ENCODE results near the gene PNMA8A. TPM values are rescaled to one million over a fixed set of nuclear protein-coding genes. Genes with fewer than 3 reads are reported as not detected.

Gene PNMA8A
- total and polyA plus RNA-seq, 2 of the 13 experiments (the other 11 are each of a cell fraction or from before 2014, with no cell fraction given): 0.13 to 0.51 TPM

- TF ChIP-seq, protein P1, sequence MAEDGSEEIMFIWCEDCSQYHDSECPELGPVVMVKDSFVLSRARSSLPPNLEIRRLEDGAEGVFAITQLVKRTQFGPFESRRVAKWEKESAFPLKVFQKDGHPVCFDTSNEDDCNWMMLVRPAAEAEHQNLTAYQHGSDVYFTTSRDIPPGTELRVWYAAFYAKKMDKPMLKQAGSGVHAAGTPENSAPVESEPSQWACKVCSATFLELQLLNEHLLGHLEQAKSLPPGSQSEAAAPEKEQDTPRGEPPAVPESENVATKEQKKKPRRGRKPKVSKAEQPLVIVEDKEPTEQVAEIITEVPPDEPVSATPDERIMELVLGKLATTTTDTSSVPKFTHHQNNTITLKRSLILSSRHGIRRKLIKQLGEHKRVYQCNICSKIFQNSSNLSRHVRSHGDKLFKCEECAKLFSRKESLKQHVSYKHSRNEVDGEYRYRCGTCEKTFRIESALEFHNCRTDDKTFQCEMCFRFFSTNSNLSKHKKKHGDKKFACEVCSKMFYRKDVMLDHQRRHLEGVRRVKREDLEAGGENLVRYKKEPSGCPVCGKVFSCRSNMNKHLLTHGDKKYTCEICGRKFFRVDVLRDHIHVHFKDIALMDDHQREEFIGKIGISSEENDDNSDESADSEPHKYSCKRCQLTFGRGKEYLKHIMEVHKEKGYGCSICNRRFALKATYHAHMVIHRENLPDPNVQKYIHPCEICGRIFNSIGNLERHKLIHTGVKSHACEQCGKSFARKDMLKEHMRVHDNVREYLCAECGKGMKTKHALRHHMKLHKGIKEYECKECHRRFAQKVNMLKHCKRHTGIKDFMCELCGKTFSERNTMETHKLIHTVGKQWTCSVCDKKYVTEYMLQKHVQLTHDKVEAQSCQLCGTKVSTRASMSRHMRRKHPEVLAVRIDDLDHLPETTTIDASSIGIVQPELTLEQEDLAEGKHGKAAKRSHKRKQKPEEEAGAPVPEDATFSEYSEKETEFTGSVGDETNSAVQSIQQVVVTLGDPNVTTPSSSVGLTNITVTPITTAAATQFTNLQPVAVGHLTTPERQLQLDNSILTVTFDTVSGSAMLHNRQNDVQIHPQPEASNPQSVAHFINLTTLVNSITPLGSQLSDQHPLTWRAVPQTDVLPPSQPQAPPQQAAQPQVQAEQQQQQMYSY (CRISPR knock-in tag; IDR thresholded peaks at IDR 0.05): no peak
- TF ChIP-seq ZMAT3 (CRISPR knock-in tag; conservative IDR thresholded peaks at IDR 0.05): no peak
- TF ChIP-seq MAFF (IDR thresholded peaks at IDR 0.05; ENCODE audit: low read depth, low read length): no peak
Observed at GRCh38 chr19:46428239-46429135, 42.9 kb downstream of the PNMA8A start, which contains the start of gene PNMA8C (continued).

DNA sequence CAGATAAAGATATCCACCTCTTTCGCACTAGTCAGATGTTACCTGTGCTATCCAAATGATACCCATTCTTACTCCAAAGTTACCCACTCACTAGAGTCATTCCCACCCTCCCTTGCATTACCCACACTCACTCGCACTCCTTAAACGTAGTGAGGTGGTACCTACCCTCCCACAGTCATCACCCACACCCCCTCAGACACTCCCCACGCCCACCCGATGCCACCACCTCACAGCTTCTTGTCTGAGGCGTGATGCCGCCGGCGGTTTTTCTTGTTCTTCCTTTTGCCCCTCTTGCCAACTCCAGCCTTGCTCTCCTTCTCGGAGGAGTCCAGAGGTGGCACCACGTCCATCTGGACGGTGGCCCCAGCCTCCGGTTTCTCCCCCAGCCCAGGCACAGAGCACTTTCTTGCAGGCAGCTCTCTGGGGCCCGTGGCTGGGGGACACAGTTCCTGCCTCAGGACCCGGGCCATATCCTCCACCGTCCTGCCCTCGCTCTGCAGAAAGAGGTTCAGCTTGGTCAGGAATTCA lies 43.8 kb downstream of the PNMA8A start:
- intact Hi-C loops (cut with micrococcal nuclease; ENCODE audit: unreplicated experiment) (no loop called here), in situ Hi-C loops (cut with HindIII; ENCODE audit: extremely low pct_ligation_motif_present, low pct_unique_long_range_greater_than_20kb) (no loop called here)
- H3K27me3 ChIP-seq (ENCODE audit: control insufficient read depth in 1 of 2, insufficient read depth in 2 of 2, low read length in 2 of 2): peaks cover 0 to 16% of the 10 kb centered on the region in 2 experiments; a peak in 3 of 5 replicates
- H2AFZ ChIP-seq (ENCODE audit: low read length): no peak overlapping the region
- no peak overlapping the region for H3K9ac ChIP-seq (ENCODE audit: insufficient read depth, low read depth, low read length)
- H3K27ac ChIP-seq (ENCODE audit: extremely low read length, insufficient read depth, low read length): no peak overlapping the region
- no peaks in the 10 kb centered on the region for H3K79me2 ChIP-seq (ENCODE audit: insufficient read depth, low read length)
- no peaks in the 10 kb centered on the region for H3K36me3 ChIP-seq (replicated peaks in 1 of 2; ENCODE audit: control insufficient read depth in 1 of 2, insufficient read depth in 2 of 2, low read length in 2 of 2)
- no peak overlapping the region for H3K4me3 ChIP-seq (replicated peaks in 1 of 3; ENCODE audit: insufficient read depth in 1 of 3, low read depth in 2 of 3, low read length in 3 of 3)
- no peak for ATAC-seq
- CTCF ChIA-PET (ENCODE audit: low intra/inter-chr PET ratio, low total read pairs): no interaction called here
- no peak overlapping the region for H3K4me2 ChIP-seq (ENCODE audit: low read depth, low read length)
- WGBS (ENCODE audit: low lambda C conversion rate): 41% methylated on average over 17 of the region's 17 CpGs
- no peaks in the 10 kb centered on the region for H4K20me1 ChIP-seq (ENCODE audit: insufficient read depth, low read length)
- no peak for DNase-seq (ENCODE audit: low spot score)
- no peak for TF ChIP-seq HMGA1 (CRISPR knock-in tag; conservative IDR thresholded peaks at IDR 0.05)
- BruUV-seq (replicated peaks): no TSS peak
- FAIRE-seq: no peak
- H3K9me3 ChIP-seq (ENCODE audit: low read length): no peaks in the 10 kb centered on the region
- peaks cover 27% of the 10 kb centered on the region for H3K4me1 ChIP-seq (ENCODE audit: insufficient read depth, low read length)
- POLR2A ChIA-PET: no interaction called here

All from HepG2 (cell line).